Gastrocnemius medialis (tissue), 4 donors: ENCODE results near the gene KLHL15.

Experiments used
- POLR2A ChIP-seq, 2 donors: fragments of 450-650 bp; IDR thresholded peaks; one replicate each; pipeline ENCODE4 v1.6.1; 2017; ENCODE audit warnings: antibody characterized with exemption in 2 of 2, mild to moderate bottlenecking in 2 of 2, moderate library complexity in 2 of 2
- TF ChIP-seq, protein P1 (sequence below), 5 experiments: fragments of 450-650 bp in 3 of 5; fragments of 200-600 bp in 2 of 5; sonication (generic) in 2 of 5; IDR thresholded peaks in 4 of 5; conservative IDR thresholded peaks in 1 of 5; 1 replicate in 4 of 5; 2 replicates in 1 of 5; pipeline ENCODE4 v1.5.1; 2016 to 2019; ENCODE audit warnings: antibody characterized with exemption in 5 of 5, mild to moderate bottlenecking in 3 of 5, moderate library complexity in 3 of 5

DNA sequence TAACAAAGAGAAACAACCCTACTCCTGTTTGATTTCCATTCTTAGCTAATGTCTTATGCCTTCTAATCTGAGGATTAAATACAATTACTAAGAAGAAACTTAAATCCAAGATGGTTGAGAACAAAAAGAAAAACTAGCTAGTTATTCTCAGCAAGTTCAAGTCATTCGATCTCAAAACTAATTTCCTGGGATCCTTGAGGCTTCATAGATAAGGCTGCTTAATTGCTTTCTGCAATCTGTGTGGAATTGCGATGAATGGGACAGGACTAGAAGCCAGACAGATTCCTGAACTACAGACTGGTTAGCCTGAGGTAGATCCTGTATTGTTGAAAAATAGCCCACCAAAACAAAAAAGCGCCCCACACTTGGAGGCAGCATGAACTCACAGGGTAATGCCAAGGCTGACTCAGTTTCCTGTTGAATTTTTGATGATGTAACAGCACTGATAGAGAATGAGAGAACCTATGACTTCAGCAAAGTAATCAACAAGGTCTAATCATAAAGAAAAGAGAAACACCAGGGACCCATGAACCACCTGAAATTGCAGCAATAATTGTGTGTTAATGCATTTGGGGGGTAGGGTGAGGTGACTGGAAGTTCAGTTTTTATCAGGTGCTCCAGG, 33.9 kb downstream of the KLHL15 start:
- TF ChIP-seq, protein P1, sequence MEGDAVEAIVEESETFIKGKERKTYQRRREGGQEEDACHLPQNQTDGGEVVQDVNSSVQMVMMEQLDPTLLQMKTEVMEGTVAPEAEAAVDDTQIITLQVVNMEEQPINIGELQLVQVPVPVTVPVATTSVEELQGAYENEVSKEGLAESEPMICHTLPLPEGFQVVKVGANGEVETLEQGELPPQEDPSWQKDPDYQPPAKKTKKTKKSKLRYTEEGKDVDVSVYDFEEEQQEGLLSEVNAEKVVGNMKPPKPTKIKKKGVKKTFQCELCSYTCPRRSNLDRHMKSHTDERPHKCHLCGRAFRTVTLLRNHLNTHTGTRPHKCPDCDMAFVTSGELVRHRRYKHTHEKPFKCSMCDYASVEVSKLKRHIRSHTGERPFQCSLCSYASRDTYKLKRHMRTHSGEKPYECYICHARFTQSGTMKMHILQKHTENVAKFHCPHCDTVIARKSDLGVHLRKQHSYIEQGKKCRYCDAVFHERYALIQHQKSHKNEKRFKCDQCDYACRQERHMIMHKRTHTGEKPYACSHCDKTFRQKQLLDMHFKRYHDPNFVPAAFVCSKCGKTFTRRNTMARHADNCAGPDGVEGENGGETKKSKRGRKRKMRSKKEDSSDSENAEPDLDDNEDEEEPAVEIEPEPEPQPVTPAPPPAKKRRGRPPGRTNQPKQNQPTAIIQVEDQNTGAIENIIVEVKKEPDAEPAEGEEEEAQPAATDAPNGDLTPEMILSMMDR (IDR thresholded peaks at IDR 0.05 in 4 of 5, conservative IDR thresholded peaks at IDR 0.05 in 1 of 5) = no peak
- TF ChIP-seq POLR2A (IDR thresholded peaks at IDR 0.05) = no peak
